ENCODE data around the gene SETD1A. TPM values are rescaled to one million over a fixed set of nuclear protein-coding genes. Genes with fewer than 3 reads are reported as not detected.

SETD1A gene
- 1 to 10 TPM; 3.8 to 8.6 TPM for total RNA-seq

DNA sequence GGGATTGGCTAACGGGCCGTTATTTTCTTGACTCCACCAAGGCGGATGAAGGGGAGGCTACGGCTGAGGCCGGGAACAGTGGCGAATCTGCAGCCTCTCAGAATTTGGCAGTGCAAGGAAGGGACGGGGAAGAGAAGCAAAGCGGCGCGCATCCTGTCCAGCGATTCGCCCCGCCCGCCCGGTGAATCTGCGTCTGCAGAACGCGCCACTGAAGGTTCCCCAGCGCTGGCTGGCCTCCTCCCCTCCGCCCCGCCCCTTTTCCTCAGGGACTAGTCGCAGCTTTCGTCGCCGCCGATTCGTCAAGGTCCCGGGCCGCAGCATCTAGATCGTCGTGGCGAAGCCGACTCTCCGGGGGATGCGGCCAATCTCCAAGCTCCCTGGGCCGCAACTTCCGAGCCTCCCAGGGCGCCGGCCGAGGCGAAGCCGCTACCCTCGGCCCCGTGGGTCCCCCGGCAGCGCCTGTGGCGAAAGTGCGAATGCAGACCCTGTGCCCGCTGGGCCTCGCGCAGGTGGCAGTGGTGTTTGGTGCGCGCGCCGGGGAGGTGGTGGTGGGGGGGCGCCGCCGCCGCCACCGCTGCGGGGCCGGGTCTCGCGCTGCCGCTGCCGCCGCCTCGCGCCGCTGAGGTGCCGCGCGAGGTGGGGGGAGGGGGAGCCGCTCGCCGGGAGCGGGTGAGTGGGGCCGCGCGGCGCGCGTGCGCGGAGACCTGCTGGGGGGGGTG is at the start of gene SETD1A:
TSS of gene SETD1A (plus strand) at position 299 of the 719 bp plus-strand sequence. CDS start 978 bp downstream, outside the sequence.
- H3K9me3 ChIP-seq: no peaks in the 10 kb centered on the region
- H3K4me3 ChIP-seq: peak within 1 kb of the TSS; percentile 90 to 92
- peak within 1 kb of the TSS; percentile 93 to 98 for H3K27ac ChIP-seq
- peak; percentile 98 for DNase-seq (ENCODE audit: low spot score)
- H3K4me1 ChIP-seq: peaks cover 0 to 31% of the 10 kb centered on the region in 2 donors
- TF ChIP-seq, protein P1, sequence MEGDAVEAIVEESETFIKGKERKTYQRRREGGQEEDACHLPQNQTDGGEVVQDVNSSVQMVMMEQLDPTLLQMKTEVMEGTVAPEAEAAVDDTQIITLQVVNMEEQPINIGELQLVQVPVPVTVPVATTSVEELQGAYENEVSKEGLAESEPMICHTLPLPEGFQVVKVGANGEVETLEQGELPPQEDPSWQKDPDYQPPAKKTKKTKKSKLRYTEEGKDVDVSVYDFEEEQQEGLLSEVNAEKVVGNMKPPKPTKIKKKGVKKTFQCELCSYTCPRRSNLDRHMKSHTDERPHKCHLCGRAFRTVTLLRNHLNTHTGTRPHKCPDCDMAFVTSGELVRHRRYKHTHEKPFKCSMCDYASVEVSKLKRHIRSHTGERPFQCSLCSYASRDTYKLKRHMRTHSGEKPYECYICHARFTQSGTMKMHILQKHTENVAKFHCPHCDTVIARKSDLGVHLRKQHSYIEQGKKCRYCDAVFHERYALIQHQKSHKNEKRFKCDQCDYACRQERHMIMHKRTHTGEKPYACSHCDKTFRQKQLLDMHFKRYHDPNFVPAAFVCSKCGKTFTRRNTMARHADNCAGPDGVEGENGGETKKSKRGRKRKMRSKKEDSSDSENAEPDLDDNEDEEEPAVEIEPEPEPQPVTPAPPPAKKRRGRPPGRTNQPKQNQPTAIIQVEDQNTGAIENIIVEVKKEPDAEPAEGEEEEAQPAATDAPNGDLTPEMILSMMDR (IDR thresholded peaks at IDR 0.05): no peak
- H3K36me3 ChIP-seq: peaks cover 38% of the 10 kb centered on the region
- H3K27me3 ChIP-seq: no peaks in the 10 kb centered on the region

GRCh38 chr16:30910427-30911029 is 47.0 kb upstream of the SETD1A start:
- TF ChIP-seq, protein P1 (IDR thresholded peaks at IDR 0.05): no peak
- H3K4me3 ChIP-seq: no peak overlapping the region
- H3K4me1 ChIP-seq: no peaks in the 10 kb centered on the region
- DNase-seq (ENCODE audit: low spot score): no peak
- H3K9me3 ChIP-seq: no peaks in the 10 kb centered on the region
- no peaks in the 10 kb centered on the region for H3K27me3 ChIP-seq
- H3K27ac ChIP-seq: no peak overlapping the region
- H3K36me3 ChIP-seq: no peaks in the 10 kb centered on the region

- Histone ChIP-seq H3K4me3 (no peak overlapping the region), H3K9me3 (no peaks in the 10 kb centered on the region), H3K4me1 (no peaks in the 10 kb centered on the region), H3K36me3 (no peaks in the 10 kb centered on the region), H3K27me3 (no peaks in the 10 kb centered on the region), H3K27ac (no peak overlapping the region)
- TF ChIP-seq, protein P1 (IDR thresholded peaks at IDR 0.05): no peak
- no peak for DNase-seq (ENCODE audit: low spot score)
Observed at GRCh38 chr16:30912794-30913412, 44.7 kb upstream of the SETD1A start.

GRCh38 chr16:30914830-30915229 is 42.7 kb upstream of the SETD1A start:
- no peak for DNase-seq (ENCODE audit: low spot score)

DNA sequence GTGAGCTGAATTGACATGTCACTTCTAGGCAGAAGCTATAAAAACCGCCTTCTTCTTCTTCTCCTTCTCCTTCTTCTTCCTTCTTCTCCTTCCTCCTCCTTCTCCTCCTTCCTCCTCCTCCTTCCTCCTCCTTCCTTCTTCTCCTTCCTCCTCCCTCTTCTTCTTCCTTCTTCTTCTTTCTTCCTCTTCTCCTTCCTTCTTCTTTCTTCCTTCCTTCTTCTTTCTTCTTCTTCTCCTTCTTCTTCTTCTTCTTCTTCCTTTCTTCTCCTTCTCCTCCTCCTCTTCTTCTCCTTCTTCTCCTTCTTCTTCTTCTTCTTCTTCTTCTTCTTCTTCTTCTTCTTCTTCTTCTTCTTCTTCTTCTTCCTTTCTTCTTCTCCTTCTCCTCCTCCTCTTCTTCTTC is 38.9 kb upstream of the SETD1A start:
- Histone ChIP-seq H3K4me1 (peaks cover 0 to 11% of the 10 kb centered on the region in 2 donors), H3K4me3 (no peak overlapping the region), H3K36me3 (no peaks in the 10 kb centered on the region), H3K27me3 (no peaks in the 10 kb centered on the region), H3K27ac (no peak overlapping the region), H3K9me3 (no peaks in the 10 kb centered on the region)
- no peak for DNase-seq (ENCODE audit: low spot score)
- TF ChIP-seq, protein P1 (IDR thresholded peaks at IDR 0.05): no peak

More at GRCh38 chr16:30914830-30915229, 42.7 kb upstream of the SETD1A start:
- TF ChIP-seq, protein P1 (IDR thresholded peaks at IDR 0.05): no peak
- Histone ChIP-seq H3K4me1 (no peaks in the 10 kb centered on the region), H3K9me3 (no peaks in the 10 kb centered on the region), H3K4me3 (no peak overlapping the region), H3K27ac (no peak overlapping the region), H3K36me3 (no peaks in the 10 kb centered on the region), H3K27me3 (no peaks in the 10 kb centered on the region)

Data from right atrium auricular region (tissue), 2 donors.